GM19467 (cell line): ENCODE results near the gene DES.

ENCODE experiments used
- ATAC-seq: cut with Tn5 transposase; IDR thresholded peaks from one replicate; pipeline ENCODE4 v1.9.1; 2021; ENCODE audit warnings: mild to moderate bottlenecking, moderate library complexity; ENCODE audit not compliant: unreplicated experiment

DES gene

GRCh38 chr2:219470429-219470828 lies 52.3 kb downstream of the DES start:
- no peak for ATAC-seq

DNA sequence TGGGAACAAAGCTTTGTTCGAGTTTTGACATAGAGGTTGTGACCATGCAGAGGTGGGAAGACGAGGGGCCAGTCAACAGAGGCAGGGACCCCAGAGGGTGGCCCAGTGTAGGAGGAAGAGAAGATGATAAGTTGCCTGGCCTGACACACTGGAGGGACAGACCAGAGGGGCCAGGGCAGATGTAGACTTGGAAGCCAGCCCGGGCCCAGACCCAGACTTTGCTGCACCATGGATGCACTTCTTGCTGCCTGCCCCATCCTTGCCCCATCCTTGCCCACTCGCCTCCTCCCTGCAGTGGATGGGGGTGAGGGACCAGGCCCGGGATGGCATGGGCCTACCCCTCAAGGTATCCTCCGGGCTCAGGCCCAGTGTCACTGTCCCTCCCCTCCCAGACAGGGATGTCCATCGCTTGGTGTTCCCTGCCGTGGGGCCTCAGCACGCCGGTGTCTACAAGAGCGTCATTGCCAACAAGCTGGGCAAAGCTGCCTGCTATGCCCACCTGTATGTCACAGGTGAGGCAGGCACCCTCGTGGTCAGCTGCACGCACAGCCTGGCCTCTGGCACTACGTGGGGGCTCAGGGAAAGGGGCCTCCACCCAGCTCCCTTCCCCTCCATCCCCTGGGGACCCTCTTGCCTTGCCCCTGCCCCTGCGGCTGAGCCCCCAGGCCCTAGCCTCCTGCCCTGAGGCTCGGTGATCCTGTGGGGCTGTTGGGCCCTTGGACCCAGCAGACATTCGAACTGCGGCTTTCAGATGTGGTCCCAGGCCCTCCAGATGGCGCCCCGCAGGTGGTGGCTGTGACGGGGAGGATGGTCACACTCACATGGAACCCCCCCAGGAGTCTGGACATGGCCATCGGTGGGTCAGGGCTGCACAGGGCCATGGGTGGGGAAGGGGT lies 53.5 kb downstream of the DES start:
- no peak for ATAC-seq

GRCh38 chr2:219472629-219473187 lies 54.5 kb downstream of the DES start:
- ATAC-seq: no peak

GRCh38 chr2:219473511-219473910 lies 55.3 kb downstream of the DES start:
- ATAC-seq: no peak

DNA sequence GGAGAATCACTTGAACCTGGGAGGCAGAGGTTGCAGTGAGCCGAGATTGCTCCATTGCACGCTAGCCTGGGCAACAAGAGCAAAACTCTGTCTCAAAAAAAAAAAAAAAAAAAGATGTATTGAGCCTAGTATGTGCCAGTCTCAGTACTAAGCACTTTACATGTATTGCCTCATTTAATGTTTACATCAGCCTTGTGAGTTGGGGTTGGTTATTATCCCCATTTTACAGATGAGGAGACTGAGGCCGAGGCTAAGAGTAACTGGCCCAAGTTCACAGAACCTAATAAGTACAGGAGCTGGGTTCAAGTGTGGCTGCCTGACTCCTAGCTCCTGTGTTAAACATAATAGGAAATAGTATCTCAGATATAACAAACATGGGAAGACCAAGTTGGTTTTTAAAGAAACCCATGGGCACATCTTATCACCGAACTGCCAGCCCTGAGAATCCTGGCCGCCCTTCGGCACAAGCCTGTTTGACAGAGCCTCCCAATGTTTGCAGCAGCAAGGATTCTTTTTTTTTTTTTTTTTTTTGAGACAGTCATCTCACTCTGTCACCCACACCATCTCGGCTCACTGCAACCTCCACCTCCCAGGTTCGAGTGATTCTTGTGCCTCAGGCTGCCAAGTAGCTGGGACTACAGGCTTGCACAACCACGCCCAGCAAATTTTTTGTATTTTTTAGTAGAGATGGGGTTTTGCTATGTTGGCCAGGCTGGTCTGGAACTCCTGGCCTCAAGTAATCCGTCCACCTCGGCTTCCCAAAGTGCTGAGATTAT lies 56.3 kb downstream of the DES start:
- no peak for ATAC-seq

- ATAC-seq: no peak
These were observed 57.1 kb downstream of the DES start for GRCh38 chr2:219475278-219475677.

DNA sequence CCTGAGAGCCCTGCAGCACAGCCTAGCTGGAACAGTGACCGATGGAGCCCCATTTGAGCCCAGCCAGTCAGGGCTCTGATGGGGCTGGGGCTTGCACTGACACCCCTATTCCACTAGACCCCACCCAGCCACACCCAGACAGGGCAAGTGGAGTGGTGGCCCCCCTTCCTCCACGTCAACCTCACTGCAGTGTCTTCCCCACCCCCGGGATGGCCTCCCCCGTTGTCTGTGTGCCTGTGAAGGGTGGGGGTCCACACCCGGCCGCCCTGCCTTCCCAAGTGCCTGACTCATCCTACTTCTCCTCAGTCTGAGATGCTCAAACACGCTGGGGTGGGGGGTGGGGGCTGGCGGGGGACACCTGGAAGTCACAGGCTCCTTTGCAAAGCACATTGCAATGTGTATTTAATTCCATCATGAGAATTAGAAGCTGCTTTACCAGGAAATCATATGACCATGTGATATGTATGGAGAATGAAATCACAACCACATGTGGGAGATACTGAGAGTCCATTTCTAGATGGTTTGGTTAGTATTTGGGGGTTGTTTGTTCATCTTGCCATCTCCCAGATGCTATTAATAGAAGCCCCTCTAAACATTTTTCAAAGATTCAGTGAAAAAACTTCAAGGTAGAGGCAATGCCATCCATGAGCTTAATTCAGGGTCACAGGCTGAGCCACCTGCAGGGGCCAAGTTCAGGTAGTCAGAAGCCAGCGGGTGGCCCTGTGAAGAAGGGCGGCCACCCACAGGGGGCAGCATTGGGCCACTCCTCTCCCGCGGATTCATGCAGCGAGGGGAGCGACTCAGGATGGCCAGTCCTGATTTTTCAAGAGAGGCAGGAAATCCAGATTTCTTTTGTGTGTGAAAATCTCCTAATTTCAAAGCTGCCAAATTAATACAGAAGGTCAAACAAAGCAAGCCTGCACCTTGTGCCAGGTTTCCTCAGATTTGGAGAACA lies 57.8 kb downstream of the DES start:
- peak; percentile 61 for ATAC-seq
